H1 (cell line): ENCODE data around the gene PTPRH. TPM values are rescaled to one million over a fixed set of nuclear protein-coding genes. Genes with fewer than 3 reads are reported as not detected.

Source experiments
- CTCF ChIA-PET: fragments of 300-600 bp; sonication (Branson Sonifier 250); formaldehyde crosslinking; loops from one replicate; lab custom pipeline; 2021; ENCODE audit not compliant: partially characterized antibody; lab: Charles Lee
- POLR2A ChIA-PET: fragments of 300-600 bp; sonication (Branson Sonifier 250); formaldehyde crosslinking; loops from one replicate; lab custom pipeline; 2021; ENCODE audit warnings: inconsistent platforms; ENCODE audit not compliant: partially characterized antibody; lab: Charles Lee
- DNase-seq, 2 experiments: peaks; one replicate each; pipeline versions ENCODE4 v3.0.0 to v3.0.0-alpha.2; 2010 to 2022; ENCODE audit warnings: low spot score in 2 of 2, low read depth in 1 of 2, mixed read lengths in 1 of 2
- FAIRE-seq: peaks from 2 replicates; lab custom pipeline; 2011; peaks lifted over from hg19 to GRCh38; lab: Jason Lieb, UNC
- H2AFZ ChIP-seq: 2 replicates; pipeline ENCODE4 v1.8.1; 2012; ENCODE audit warnings: low read length, inconsistent platforms
- H2AK5ac ChIP-seq: 2 replicates; pipeline ENCODE4 v1.6.1; 2013; ENCODE audit warnings: low read depth, low read length
- H2BK120ac ChIP-seq: replicated peaks from 2 replicates; pipeline ENCODE3; 2013; ENCODE audit warnings: low read depth, low read length, inconsistent platforms
- H2BK12ac ChIP-seq: 2 replicates; pipeline ENCODE4 v1.6.1; 2013; ENCODE audit warnings: low read depth, low read length
- H2BK15ac ChIP-seq: 2 replicates; pipeline ENCODE4 v1.6.1; 2013; ENCODE audit warnings: low read length
- H2BK20ac ChIP-seq: 2 replicates; pipeline ENCODE4 v1.6.1; 2013; ENCODE audit warnings: low read length
- H2BK5ac ChIP-seq: 2 replicates; pipeline ENCODE4 v1.6.1; 2013; ENCODE audit warnings: low read depth, low read length
- H3K14ac ChIP-seq: 2 replicates; pipeline ENCODE4 v1.6.1; 2013; ENCODE audit warnings: inconsistent platforms; ENCODE audit not compliant: insufficient read length
- H3K18ac ChIP-seq: 2 replicates; pipeline ENCODE4 v1.6.1; 2013; ENCODE audit warnings: low read length; ENCODE audit errors: extremely low read depth
- H3K23ac ChIP-seq: 2 replicates; pipeline ENCODE4 v1.6.1; 2013; ENCODE audit warnings: inconsistent platforms; ENCODE audit not compliant: insufficient read length
- H3K23me2 ChIP-seq: 2 replicates; pipeline ENCODE4 v1.6.1; 2013; ENCODE audit warnings: low read depth, low read length
- H3K27ac ChIP-seq: 2 replicates; pipeline ENCODE4 v1.6.1; 2011; ENCODE audit warnings: low read depth, low read length, inconsistent platforms
- H3K27me3 ChIP-seq, 4 experiments: replicated peaks in 1 of 4; 1 replicate in 1 of 4; 2 replicates in 3 of 4; pipeline versions ENCODE4 v1.6.1 to v1.8.1; 2011 to 2013; ENCODE audit warnings: low read length in 3 of 4, mild to moderate bottlenecking in 3 of 4, inconsistent platforms in 2 of 4, mixed read lengths in 2 of 4, moderate library complexity in 1 of 4; ENCODE audit not compliant: control insufficient read depth in 3 of 4, insufficient read depth in 3 of 4; ENCODE audit errors: extremely low read depth in 1 of 4
- H3K36me3 ChIP-seq, 4 experiments: 2 replicates each; pipeline versions ENCODE4 v1.6.1 to v1.8.1; 2011 to 2013; ENCODE audit warnings: mild to moderate bottlenecking in 4 of 4, low read length in 3 of 4, moderate library complexity in 2 of 4, control low read depth in 1 of 4, inconsistent platforms in 1 of 4; ENCODE audit not compliant: insufficient read depth in 4 of 4, control insufficient read depth in 2 of 4
- H3K4ac ChIP-seq: replicated peaks from 2 replicates; pipeline ENCODE3; 2013; ENCODE audit warnings: low read length, low read depth, mixed read lengths, inconsistent platforms; ENCODE audit not compliant: insufficient read length
- H3K4me1 ChIP-seq, 4 experiments: replicated peaks in 1 of 4; 1 replicate in 1 of 4; 2 replicates in 3 of 4; pipeline versions ENCODE4 v1.6.1 to v1.8.1; 2011 to 2013; ENCODE audit warnings: low read length in 3 of 4, inconsistent platforms in 2 of 4, mixed read lengths in 1 of 4; ENCODE audit not compliant: insufficient read depth in 4 of 4, control insufficient read depth in 3 of 4
- H3K4me2 ChIP-seq, 2 experiments: 2 replicates each; pipeline versions ENCODE4 v1.6.1 to v1.8.1; 2011 to 2013; ENCODE audit warnings: low read depth in 2 of 2, low read length in 2 of 2, control low read depth in 1 of 2, inconsistent platforms in 1 of 2, mild to moderate bottlenecking in 1 of 2; ENCODE audit not compliant: insufficient read depth in 1 of 2
- H3K4me3 ChIP-seq, 4 experiments: fragments of 200-600, 300-600 bp in 1 of 4; sonication (generic), shearing (Covaris generic), sonication (Bioruptor Twin) in 1 of 4; 2 replicates each; pipeline versions ENCODE4 v1.5.1 to v1.8.1; 2011 to 2016; ENCODE audit warnings: low read length in 4 of 4, low read depth in 3 of 4, control low read depth in 2 of 4, inconsistent platforms in 2 of 4, mild to moderate bottlenecking in 2 of 4, mixed read lengths in 1 of 4, moderate library complexity in 1 of 4; ENCODE audit not compliant: insufficient read depth in 2 of 4; ENCODE audit errors: extremely low read depth in 1 of 4
- H3K56ac ChIP-seq: replicated peaks from 2 replicates; pipeline ENCODE3; 2013; ENCODE audit warnings: low read depth, mild to moderate bottlenecking, mixed read lengths, low read length, inconsistent platforms; ENCODE audit not compliant: insufficient read length
- H3K79me1 ChIP-seq: 2 replicates; pipeline ENCODE4 v1.6.1; 2013; ENCODE audit warnings: low read depth, low read length, control low read depth
- H3K79me2 ChIP-seq, 2 experiments: 2 replicates each; pipeline versions ENCODE4 v1.6.1 to v1.8.1; 2012 to 2013; ENCODE audit warnings: low read length in 2 of 2, mild to moderate bottlenecking in 2 of 2, inconsistent platforms in 1 of 2; ENCODE audit not compliant: insufficient read depth in 2 of 2, control insufficient read depth in 1 of 2
- H3K9ac ChIP-seq, 4 experiments: replicated peaks in 1 of 4; 1 replicate in 1 of 4; 2 replicates in 3 of 4; pipeline versions ENCODE4 v1.6.1 to v1.8.1; 2011 to 2013; ENCODE audit warnings: low read depth in 3 of 4, low read length in 3 of 4, control low read depth in 2 of 4, mild to moderate bottlenecking in 2 of 4, moderate library complexity in 2 of 4, inconsistent platforms in 1 of 4; ENCODE audit errors: extremely low read depth in 1 of 4
- H3K9me3 ChIP-seq, 2 experiments: 2 replicates each; pipeline versions ENCODE4 v1.6.1 to v1.8.1; 2012 to 2013; ENCODE audit warnings: mild to moderate bottlenecking in 2 of 2, moderate library complexity in 2 of 2, control low read depth in 1 of 2, inconsistent platforms in 1 of 2, low read depth in 1 of 2, low read length in 1 of 2, mixed read lengths in 1 of 2; ENCODE audit not compliant: insufficient read depth in 2 of 2
- H4K20me1 ChIP-seq, 2 experiments: replicated peaks in 1 of 2; 2 replicates each; pipeline versions ENCODE3 to v1.8.1; 2011 to 2013; ENCODE audit warnings: inconsistent platforms in 2 of 2, low read length in 2 of 2, mild to moderate bottlenecking in 1 of 2; ENCODE audit not compliant: insufficient read depth in 2 of 2, control insufficient read depth in 1 of 2
- H4K5ac ChIP-seq: 2 replicates; pipeline ENCODE4 v1.6.1; 2013; ENCODE audit warnings: low read length, low read depth, mixed read lengths, inconsistent platforms; ENCODE audit not compliant: insufficient read length
- H4K8ac ChIP-seq: 2 replicates; pipeline ENCODE4 v1.8.0; 2013; ENCODE audit warnings: mild to moderate bottlenecking, moderate library complexity, low read length, inconsistent platforms; ENCODE audit not compliant: insufficient read depth; ENCODE audit errors: extremely low read depth
- H4K91ac ChIP-seq: replicated peaks from 2 replicates; pipeline ENCODE3; 2013; ENCODE audit warnings: low read length, mixed read lengths, inconsistent platforms; ENCODE audit not compliant: insufficient read length
- ATF2 ChIP-seq: IDR thresholded peaks from 2 replicates; pipeline ENCODE4 v1.6.1; 2012; ENCODE audit warnings: low read length, inconsistent platforms
- BCL11A ChIP-seq, 2 experiments: IDR thresholded peaks; one replicate each; pipeline ENCODE4 v1.6.1; 2011; ENCODE audit warnings: low read depth in 2 of 2, low read length in 2 of 2, mild to moderate bottlenecking in 2 of 2
- BRCA1 ChIP-seq: IDR thresholded peaks from 2 replicates; pipeline ENCODE4 v1.6.1; 2012; ENCODE audit warnings: low read depth, low read length, improper control_type of control experiment
- CTBP2 ChIP-seq: IDR thresholded peaks from 2 replicates; pipeline ENCODE4 v1.7.0; 2011; ENCODE audit warnings: borderline replicate concordance, mild to moderate bottlenecking, moderate library complexity, mixed read lengths, low read length; ENCODE audit not compliant: insufficient read depth, insufficient read length
- FOSL1 ChIP-seq: IDR thresholded peaks from 2 replicates; pipeline ENCODE4 v1.6.1; 2011; ENCODE audit warnings: mild to moderate bottlenecking, low read depth, low read length, moderate library complexity; ENCODE audit not compliant: insufficient read depth
- JUN ChIP-seq: IDR thresholded peaks from 2 replicates; pipeline ENCODE4 v1.6.1; 2011; ENCODE audit warnings: low read depth, mild to moderate bottlenecking, improper control_type of control experiment, low read length
- MAFK ChIP-seq: IDR thresholded peaks from 2 replicates; pipeline ENCODE4 v1.6.1; 2012; ENCODE audit warnings: low read depth, mild to moderate bottlenecking, improper control_type of control experiment, low read length
- NRF1 ChIP-seq: IDR thresholded peaks from 2 replicates; pipeline ENCODE4 v1.6.1; 2011; ENCODE audit warnings: mild to moderate bottlenecking, low read depth, low read length, improper control_type of control experiment
- SIN3A ChIP-seq, 2 experiments: IDR thresholded peaks in 1 of 2; conservative IDR thresholded peaks in 1 of 2; 2 replicates each; pipeline ENCODE4 v1.6.1; 2011 to 2012; ENCODE audit warnings: low read length in 2 of 2, improper control_type of control experiment in 1 of 2, low read depth in 1 of 2, mild to moderate bottlenecking in 1 of 2
- SP2 ChIP-seq: IDR thresholded peaks from 2 replicates; pipeline ENCODE4 v1.6.1; 2012; ENCODE audit warnings: mild to moderate bottlenecking, low read length, inconsistent platforms
- TAF7 ChIP-seq: optimal IDR thresholded peaks from 2 replicates; pipeline ENCODE3; 2011; ENCODE audit warnings: low read depth, mild to moderate bottlenecking, inconsistent platforms, low read length, moderate library complexity, borderline replicate concordance
- TBP ChIP-seq: IDR thresholded peaks from 2 replicates; pipeline ENCODE4 v1.6.1; 2011; ENCODE audit warnings: low read depth, low read length, improper control_type of control experiment
- ZNF274 ChIP-seq: IDR thresholded peaks from 2 replicates; pipeline ENCODE4 v1.7.0; 2012; ENCODE audit warnings: low read length, borderline replicate concordance; ENCODE audit errors: extremely low read depth
- WGBS, 2 experiments: shearing (Covaris generic) in 1 of 2; methylation state at CpG; one replicate each; pipeline versions ENCODE4 v1.1.6 to v1.1.7; 2013 to 2015; ENCODE audit warnings: low lambda C conversion rate in 2 of 2, mixed read lengths in 2 of 2, inconsistent platforms in 1 of 2, low coverage in 1 of 2, missing lambda C conversion rate in 1 of 2; ENCODE audit not compliant: insufficient replicate concordance in 2 of 2, insufficient coverage in 1 of 2, insufficient read length in 1 of 2; ENCODE audit errors: extremely low coverage in 1 of 2, missing lambda C conversion rate in 1 of 2; 5-methylcytosine and 5-hydroxymethylcytosine counted together
- polyA plus RNA-seq, 7 experiments: library from polyadenylated mRNA; depleted of rRNA in 3 of 7; stranded (reverse) in 5 of 7; unstranded in 2 of 7; fragments of >200 nt in 5 of 7; fragments of 200-250 nt in 2 of 7; gene quantifications; 1 replicate in 5 of 7; 2 replicates in 1 of 7; 4 replicates in 1 of 7; pipeline versions ENCODE4 v1.2.1 to v1.2.3, GENCODE V29; 2011 to 2013; ENCODE audit warnings: missing spikeins in 2 of 7, mixed read lengths in 2 of 7
- total RNA-seq: library from RNA; stranded (reverse); fragmentation: NEBNext Ultra II Directional; extraction: Animal tissue kit (Norgen Biotek cat#: 25700); gene quantifications from 2 replicates; pipeline ENCODE4 v1.2.1, GENCODE V29; 2021

PTPRH gene
- total and polyA plus RNA-seq, 2 of the 8 experiments (the other 6 are each of a cell fraction or from before 2014, with no cell fraction given), result 0.30 to 0.39 TPM

GRCh38 chr19:55232986-55233385 is 23.7 kb upstream of the PTPRH start:
- Histone ChIP-seq H3K79me2 (no peaks in the 10 kb centered on the region), H2AFZ (no peak overlapping the region), H3K23me2 (no peaks in the 10 kb centered on the region), H2BK5ac (no peak overlapping the region), H3K4me2 (no peak overlapping the region), H4K5ac (no peak overlapping the region), H3K4me3 (no peak overlapping the region), H3K18ac (no peak overlapping the region), H2BK20ac (no peak overlapping the region), H3K9me3 (no peaks in the 10 kb centered on the region), H3K4ac (no peak overlapping the region), H2BK120ac (no peak overlapping the region), H3K27me3 (no peaks in the 10 kb centered on the region), H4K20me1 (peaks cover 0 to 16% of the 10 kb centered on the region in 2 experiments), H2AK5ac (no peak overlapping the region), H3K36me3 (peaks cover 7 to 45% (median 29%) of the 10 kb centered on the region in 4 experiments; a peak in 7 of 8 replicates), H2BK15ac (no peak overlapping the region), H3K79me1 (no peaks in the 10 kb centered on the region; the same call in 1 of the 2 replicates), H3K23ac (no peak overlapping the region), H3K14ac (no peak overlapping the region), H4K8ac (no peak overlapping the region), H3K4me1 (no peaks in the 10 kb centered on the region), H3K9ac (no peak overlapping the region), H4K91ac (no peak overlapping the region), H3K27ac (no peak overlapping the region), H2BK12ac (no peak overlapping the region), H3K56ac (no peak overlapping the region)
- TF ChIP-seq FOSL1, result no peak
- no peak for TF ChIP-seq BCL11A (IDR thresholded peaks at IDR 0.05; ENCODE audit: low read depth in 2 of 2, low read length in 2 of 2)
- no peak for TF ChIP-seq ATF2
- no peak for TF ChIP-seq SIN3A (conservative IDR thresholded peaks at IDR 0.05 in 1 of 2, IDR thresholded peaks at IDR 0.05 in 1 of 2; ENCODE audit: low read depth in 1 of 2, low read length in 2 of 2)
- TF ChIP-seq ZNF274, result no peak
- TF ChIP-seq NRF1, result no peak
- no peak for TF ChIP-seq TAF7
- no peak for TF ChIP-seq JUN
- TF ChIP-seq MAFK, result no peak
- no peak for TF ChIP-seq BRCA1
- no peak for TF ChIP-seq CTBP2
- TF ChIP-seq SP2, result no peak
- no peak for TF ChIP-seq TBP
- ChIA-PET POLR2A (interaction anchor here (1.0 to 1.3 kb wide), 2 partner anchors 13 to 170 kb away, joined by 3 read pairs; no protein-coding TSS in a partner anchor), CTCF (no interaction called here)
- 93% methylated on average over 5 of the region's 5 CpGs; no CpG with 5 or more reads in 1 of the 2 experiments for WGBS, 2 experiments
- DNase-seq, result no peak
- no peak for FAIRE-seq
